HuH-7.5 (cell line): ENCODE data around the gene PRR14L.

Experiments used
- DNase-seq: peaks from one replicate; pipeline ENCODE4 v3.0.0; 2011; ENCODE audit warnings: low spot score

Gene PRR14L

GRCh38 chr22:31637891-31638618, 111.9 kb downstream of the PRR14L start:
- DNase-seq: no peak

GRCh38 chr22:31637447-31637890, 112.5 kb downstream of the PRR14L start:
- DNase-seq: no peak

- no peak for DNase-seq
Observed at GRCh38 chr22:31635638-31636306, 114.2 kb downstream of the PRR14L start.

GRCh38 chr22:31631436-31631835, 118.5 kb downstream of the PRR14L start:
- DNase-seq: no peak
